GM18505 (cell line): ENCODE data around the gene MOXD1.
"Not testable (repeated sequence)": the region's sequence is repeated elsewhere in the genome, so short reads cannot be mapped to it uniquely, and the experiment has no call there.

Experiments
- ATAC-seq: cut with Tn5 transposase; IDR thresholded peaks from one replicate; pipeline ENCODE4 v1.9.1; 2021; ENCODE audit not compliant: unreplicated experiment
- POLR2A ChIP-seq: IDR thresholded peaks from 4 replicates; pipeline ENCODE4 v1.6.1; 2011; ENCODE audit warnings: borderline replicate concordance; ENCODE audit not compliant: insufficient read depth, insufficient read length; ENCODE audit errors: extremely low read depth

MOXD1 gene

DNA sequence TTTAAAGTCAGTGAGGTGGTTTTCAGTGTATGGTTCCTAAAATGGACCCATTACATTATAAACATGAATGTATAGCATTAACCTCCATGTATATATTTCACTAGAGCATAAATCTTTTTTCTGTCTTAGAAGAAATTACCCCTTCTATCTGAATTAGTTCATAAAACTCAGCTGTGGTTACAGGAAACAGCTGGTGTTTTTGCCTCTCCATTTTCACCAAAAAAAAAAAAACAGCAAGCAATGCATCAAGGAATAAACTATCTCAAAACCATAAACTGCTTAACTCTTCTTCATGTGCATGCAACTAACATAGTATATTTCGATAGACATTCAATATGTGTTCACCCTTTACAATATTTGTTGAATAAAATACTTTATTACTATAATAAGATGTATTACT is 40.2 kb downstream of the MOXD1 start:
- ATAC-seq, result no peak
- TF ChIP-seq POLR2A, result no peak

DNA sequence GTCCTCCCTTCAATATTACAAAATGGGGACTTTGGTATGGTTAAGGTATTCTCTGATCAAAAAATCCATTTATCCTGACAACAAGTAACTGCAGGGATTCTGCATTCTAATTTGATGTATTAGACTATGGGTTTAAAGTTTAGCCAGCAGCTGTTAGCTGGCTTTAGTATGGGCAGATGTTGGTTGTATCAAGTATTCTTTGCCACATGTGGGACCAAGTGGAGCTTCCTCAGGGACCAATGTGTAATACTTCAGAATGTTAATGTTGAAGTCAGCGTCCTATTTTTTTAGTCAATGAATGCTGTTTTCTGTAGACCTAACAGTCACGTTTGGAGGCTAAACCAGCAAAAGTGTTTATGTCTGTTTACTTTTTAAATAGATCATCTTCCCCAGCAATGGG is 41.4 kb downstream of the MOXD1 start:
- no peak for ATAC-seq
- no peak for TF ChIP-seq POLR2A

DNA sequence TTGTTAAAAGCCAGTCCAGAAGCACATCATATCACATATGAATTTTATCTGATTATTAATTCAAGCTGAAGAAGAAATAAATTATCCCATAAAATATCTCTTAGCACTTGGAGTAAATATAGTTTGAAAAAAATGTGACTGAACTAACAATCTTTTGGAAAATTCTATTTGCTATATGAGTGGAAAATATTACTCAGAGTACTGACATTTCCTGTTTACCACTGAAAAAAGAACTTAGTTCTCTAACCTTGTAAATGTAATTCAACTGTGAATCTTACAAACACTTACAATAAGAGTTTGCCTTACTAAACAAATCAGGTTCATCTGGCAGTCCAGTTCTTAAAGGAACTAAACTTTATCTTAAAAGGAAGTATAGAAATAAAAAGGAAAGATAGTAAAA is 44.2 kb downstream of the MOXD1 start:
- TF ChIP-seq POLR2A, result no peak
- no peak for ATAC-seq

DNA sequence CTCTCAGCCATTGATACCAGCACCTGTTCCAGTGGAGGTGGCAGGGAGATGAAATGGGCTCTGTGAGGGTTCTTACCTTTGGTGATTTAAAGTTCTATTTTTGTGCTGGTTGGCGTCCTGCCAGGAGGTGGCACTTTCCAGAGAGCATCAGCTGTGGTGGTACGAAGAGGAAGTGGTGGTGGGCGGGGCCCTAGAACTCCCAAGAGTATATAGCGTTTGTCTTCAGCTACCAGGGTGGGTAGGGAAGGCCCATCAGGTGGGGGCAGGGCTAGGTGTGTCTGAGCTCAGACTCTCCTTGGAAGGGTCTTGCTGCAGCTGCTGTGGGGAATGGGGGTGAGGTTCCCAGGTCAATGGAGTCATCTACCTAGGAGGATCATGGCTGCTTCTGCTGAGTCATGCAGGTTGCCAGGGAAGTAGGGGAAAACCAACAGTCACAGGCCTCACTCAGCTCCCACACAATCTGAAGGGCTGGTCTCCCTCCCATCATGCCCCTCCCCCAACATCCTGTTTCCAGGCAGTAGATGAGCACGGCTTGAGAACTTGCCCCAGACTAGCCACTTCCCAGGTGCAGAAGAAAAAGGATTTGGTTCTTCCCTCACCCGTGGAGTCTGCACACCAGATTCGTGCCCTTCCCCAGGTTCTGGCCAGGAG is 46.6 kb downstream of the MOXD1 start:
- TF ChIP-seq POLR2A, result no peak
- ATAC-seq, result no peak

DNA sequence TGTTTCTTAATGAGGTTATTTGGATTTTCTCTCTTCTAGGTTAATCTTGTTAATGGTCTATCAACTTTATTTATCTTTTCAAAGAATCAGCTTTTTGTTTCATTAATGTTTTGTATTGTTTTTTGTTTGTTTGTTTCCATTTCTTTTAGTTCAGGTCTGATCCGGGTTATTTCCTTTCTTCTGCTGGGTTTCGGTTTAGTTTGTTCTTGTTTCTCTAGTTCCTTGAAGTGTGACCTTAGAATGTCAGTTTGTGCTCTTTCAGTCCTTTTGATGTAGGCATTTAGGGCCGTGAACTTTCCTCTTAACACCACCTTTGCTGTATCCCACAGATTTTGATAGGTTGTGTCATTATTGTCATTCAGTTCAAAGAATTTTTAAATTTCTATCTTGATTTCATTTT is 49.3 kb downstream of the MOXD1 start:
- not testable (repeated sequence) for ATAC-seq

DNA sequence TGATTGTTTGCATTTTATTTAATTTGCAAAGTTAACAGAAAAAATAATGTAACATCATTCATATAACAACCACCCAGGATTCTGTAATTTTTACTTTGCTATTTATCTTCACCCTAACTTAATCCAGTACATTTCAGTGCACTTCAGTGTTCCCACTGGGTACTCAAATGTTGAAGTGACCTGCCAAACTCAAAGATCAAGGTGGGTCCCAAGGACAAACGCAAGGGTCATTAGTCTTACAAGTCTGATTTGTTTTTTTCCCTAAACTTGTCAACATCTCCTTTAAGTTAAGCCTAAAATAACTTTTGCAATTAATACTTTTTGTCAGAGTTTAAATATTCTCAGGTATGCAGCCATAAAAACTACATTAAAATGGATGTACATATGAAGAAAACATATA is 53.0 kb downstream of the MOXD1 start:
- no peak for ATAC-seq
- TF ChIP-seq POLR2A, result no peak

DNA sequence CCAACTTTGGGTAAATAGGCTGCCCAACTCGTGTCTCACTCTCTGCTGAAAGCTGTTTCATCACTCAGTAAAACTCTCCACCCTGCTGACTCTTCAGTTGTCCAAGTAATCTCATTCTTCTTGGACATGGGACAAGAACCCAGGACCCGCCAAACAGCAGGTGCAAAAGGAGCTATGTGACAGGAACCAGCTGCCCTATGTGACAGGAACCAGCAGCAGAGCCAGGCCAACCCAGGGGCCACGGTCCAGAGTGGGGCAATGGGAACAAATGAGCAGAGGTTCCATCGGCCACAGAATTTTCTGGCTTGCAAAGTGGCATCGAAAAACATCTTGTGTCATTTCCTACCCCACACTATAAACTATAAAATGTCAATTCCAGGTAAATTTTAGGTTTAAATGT is 56.5 kb downstream of the MOXD1 start:
- no peak for TF ChIP-seq POLR2A
- no peak for ATAC-seq

DNA sequence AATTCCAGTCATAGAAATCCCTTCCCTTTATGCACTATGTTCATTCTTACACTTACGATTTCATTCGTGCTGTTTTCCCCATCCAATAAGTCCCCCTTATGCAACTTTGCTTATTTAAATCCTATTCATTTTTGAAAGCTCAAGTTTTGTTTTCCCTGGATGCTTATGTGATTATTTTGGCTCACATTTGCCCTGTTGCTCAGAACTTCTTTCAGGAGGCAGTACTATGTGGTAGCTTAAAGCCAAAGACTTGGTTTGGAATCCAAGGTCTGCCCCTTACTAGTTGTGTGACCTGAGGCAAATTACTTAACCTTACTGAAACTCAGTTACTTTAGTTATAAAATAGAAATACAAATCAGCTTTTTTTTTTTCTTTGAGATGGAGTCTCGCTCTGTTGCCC is 59.6 kb downstream of the MOXD1 start:
- no peak for ATAC-seq
- TF ChIP-seq POLR2A, result no peak

DNA sequence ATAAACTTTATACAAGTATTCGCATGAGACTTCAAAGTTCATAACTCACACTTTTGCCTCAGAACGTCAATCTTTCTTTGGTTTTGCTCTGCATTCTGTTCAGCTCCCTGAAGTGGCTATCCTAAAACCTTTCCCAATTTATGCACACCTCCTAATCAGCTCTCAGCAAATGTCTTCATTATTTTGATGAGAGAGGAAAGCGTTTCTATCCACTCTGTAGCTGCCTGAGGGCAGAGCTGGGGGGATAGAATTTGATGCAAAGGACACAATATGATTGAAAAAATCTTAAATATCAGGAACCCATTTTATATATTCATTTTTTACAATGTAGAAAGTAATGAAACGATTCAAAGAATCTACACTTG is 66.8 kb downstream of the MOXD1 start:
- no peak for TF ChIP-seq POLR2A
- no peak for ATAC-seq

DNA sequence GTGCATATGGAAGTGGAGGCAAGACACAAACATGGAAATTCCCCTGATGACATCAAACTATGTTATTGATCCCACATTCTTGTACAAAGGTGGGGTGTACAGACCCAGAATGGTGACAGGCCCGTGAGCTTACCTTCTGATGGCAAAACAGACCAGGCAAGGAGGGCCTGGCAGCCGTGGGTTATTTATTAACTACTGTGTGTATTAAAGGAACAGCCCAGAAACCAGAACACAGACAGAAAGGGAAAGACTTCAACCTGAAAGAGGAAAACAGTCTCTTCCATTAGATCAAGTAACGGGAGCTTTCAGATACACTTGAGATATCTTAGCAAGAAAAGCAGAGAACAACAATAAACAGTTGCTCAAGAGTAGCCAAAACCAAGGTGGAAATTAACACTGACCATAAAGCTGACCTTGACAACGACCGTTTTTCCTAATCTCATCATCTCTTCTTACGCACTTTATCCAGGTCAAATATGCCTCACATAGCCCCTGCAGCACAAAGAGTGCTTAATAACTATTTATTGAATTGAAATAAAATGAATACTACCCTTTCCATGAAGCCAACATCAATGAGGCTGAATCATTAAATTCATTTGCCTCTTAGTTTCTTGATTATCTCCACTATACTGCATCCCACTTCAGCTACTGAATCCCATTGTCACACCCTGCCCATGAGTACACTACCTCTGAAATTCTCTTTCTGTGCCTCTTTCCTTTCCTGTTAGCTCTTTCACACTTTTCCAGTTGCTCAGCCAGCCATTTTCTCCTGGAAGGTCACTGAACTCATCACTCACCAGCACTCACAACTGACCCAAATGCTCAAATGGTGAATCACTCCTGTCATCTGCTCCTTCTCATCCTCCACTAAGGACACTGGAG is 67.4 kb downstream of the MOXD1 start:
- no peak for TF ChIP-seq POLR2A
- no peak for ATAC-seq

DNA sequence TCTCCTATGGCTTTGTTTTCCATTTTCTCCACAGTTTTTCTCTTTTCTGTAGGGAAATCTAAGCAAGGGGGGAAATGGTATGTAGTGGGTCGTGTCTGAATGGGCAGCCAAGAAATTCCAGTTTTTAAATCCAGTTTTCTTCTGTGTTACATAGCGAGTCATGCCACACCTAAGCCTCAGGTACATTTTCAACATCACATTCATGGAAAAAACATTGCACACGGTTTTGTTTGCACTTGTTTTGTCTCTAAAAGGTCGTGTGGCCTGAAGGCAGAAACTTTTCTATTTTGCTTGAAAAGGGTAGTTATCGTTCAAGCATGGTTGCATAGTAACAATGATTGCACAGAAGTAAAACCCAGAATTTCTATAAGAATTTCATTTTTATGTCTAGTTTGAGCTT is 70.5 kb downstream of the MOXD1 start:
- ATAC-seq, result no peak
- TF ChIP-seq POLR2A, result no peak

DNA sequence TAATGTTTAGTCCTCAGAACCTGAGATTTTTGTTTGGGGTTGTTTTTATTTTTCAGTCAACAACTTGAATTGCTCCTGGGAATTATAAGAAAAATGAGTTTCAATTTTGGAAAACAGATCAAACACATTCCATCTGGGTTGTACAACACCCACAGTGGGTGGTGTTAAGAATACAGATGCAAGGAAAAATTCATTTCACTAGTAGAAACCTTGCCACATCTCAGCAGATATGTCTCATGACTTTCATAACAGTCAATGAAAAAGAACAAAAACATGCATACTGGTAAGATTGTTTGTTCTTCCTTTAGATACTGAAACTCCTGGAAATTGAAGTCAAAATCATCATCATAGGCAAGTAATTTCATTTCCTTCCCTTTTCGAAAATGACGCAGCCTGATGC is 78.9 kb downstream of the MOXD1 start:
- no peak for TF ChIP-seq POLR2A
- ATAC-seq, result no peak

DNA sequence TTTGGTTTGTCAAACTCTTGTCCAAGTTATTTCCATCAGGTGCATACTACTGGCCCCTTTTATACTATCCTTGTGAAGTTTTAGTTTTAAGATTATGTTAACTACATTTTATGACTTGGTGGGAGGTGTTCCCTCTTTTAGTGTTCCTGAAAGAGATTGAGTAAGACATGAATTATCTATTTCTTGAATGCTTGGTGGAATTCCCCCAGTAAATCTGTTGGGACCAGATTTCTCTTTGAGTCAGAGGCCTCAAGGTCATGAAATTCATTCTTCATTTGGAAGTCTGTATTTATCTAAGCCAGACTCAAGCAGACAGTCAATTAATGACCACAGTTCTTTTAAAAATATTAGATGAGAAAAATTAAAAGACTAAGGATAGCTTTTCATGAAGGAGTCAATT is 81.3 kb downstream of the MOXD1 start:
- TF ChIP-seq POLR2A, result no peak
- ATAC-seq, result no peak

DNA sequence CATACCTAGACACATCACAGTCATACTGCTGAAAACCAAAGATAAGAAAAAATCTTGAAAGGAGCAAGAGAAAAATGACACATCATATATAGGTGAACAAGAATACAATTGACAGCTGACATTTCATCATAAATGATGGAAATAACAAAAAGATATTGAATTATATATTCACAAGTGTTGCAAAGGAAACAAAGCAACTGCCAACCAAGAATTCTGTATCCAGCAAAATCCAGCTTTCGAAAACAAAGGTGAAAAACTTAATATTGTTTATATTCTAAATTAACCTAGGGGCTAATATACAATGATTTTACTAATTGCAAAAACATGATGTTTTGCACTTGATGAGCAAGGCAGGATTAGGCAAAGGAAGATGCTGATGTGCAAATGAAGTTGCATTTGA is 84.3 kb downstream of the MOXD1 start:
- no peak for TF ChIP-seq POLR2A
- no peak for ATAC-seq

DNA sequence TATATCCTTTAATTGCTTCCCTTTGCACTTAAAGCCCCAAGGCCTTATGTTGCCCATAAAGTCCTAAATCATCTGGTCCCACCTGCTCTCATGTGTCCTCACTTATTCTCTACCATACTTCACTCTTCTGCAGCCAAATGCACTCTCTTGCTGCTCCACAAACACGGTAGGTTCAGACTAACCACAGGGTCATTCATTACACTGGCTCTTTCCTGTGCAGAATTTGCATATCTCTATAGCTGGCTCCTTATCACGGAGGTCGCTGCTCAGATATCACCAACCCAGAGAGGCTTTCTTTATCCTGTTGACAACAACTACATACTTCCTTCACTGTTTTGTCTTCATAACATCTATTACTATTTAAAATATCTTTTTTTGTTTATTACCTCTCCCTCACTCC is 86.8 kb downstream of the MOXD1 start:
- ATAC-seq, result no peak
- no peak for TF ChIP-seq POLR2A

DNA sequence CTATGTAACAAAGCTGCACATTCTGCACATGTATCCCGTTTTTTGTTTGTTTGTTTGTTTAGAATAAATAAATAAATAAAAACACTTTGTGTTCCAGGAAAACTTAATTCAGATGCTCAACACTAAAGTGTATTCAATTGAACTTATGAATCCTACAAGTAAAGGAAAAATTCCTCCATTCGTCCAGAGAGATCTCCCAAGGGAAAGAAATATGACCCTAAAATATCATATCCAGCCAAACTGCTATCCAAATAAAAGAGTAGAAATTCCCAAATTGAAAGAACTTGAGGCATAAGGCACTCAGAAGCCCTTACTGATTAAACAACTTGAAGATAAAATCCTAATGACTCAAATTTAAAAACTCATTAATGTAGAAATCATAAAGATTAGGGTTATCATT is 90.4 kb downstream of the MOXD1 start:
- no peak for TF ChIP-seq POLR2A
- no peak for ATAC-seq

DNA sequence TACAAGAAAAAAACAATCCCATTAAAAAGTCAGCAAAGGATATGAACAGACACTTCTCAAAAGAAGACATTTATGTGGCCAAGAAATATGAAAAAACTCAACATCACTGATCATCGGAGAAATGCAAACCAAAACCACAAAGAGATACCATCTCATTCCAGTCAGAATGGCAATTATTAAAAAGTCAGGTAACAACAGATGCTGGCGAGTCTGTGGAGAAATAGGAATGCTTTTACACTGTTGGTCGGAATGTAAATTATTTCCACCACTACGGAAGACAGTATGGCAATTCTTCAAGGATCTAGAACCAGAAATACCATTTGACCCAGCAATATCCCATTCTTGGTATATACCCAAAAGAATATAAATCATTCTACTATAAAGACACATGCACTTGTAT is 91.1 kb downstream of the MOXD1 start:
- not testable (repeated sequence) for ATAC-seq
